HG02571 (cell line): ENCODE data around the gene HAPLN2.
"Not testable (repeated sequence)": the region's sequence is repeated elsewhere in the genome, so short reads cannot be mapped to it uniquely, and the experiment has no call there.

Experiments used
- ATAC-seq: cut with Tn5 transposase; IDR thresholded peaks from one replicate; pipeline ENCODE4 v1.9.1; 2021; ENCODE audit warnings: mild to moderate bottlenecking, moderate library complexity; ENCODE audit not compliant: unreplicated experiment

The HAPLN2 gene

GRCh38 chr1:156616463-156616862 is 2.8 kb upstream of the HAPLN2 start:
- no peak for ATAC-seq

DNA sequence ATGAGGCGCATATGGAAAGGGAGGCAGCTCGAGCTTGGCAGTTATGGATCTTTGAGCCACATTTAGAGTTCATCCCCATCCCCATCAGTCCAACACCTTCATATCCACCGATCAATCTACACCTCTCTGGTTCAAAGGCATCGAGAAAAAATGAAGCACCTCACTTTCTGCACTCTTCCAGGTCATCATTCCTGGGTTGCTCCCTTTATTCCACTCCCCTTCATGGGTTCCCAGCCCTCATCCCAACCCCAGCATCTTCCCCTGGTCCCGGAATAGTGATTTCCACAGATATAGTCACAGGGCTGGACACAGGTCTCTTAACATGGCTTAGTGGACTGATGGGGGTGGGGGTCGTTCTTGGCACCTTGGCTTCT is 354 bp downstream of the HAPLN2 start:
- no peak for ATAC-seq

GRCh38 chr1:156622581-156623297 is 3.5 kb downstream of the HAPLN2 start:
- no peak for ATAC-seq

DNA sequence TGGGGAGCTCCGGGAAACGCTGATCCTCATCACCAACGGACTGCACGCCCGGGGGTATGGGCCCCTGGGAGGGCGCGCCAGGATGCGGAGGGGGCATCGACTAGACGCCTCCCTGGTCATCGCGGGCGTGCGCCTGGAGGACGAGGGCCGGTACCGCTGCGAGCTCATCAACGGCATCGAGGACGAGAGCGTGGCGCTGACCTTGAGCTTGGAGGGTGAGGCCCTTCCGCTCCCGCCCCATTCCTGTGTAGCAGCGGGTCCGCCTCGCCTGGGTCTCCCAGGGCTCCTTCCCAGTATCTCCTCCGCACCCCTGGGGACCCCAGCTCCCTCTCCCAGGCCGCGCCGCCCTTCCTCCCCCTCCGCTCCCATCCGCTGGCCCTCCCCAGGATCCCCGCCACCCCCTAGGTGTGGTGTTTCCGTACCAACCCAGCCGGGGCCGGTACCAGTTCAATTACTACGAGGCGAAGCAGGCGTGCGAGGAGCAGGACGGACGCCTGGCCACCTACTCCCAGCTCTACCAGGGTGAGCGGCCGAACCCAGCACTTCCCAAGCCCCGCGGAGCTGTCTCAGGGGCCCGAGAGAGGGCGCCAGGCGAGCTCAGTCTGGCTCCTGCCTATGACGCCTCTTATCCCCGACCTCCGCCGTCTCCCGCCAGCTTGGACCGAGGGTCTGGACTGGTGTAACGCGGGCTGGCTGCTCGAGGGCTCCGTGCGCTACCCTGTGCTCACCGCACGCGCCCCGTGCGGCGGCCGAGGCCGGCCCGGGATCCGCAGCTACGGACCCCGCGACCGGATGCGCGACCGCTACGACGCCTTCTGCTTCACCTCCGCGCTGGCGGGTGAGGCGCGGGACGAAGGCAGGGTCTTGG is 5.0 kb downstream of the HAPLN2 start:
- no peak for ATAC-seq

DNA sequence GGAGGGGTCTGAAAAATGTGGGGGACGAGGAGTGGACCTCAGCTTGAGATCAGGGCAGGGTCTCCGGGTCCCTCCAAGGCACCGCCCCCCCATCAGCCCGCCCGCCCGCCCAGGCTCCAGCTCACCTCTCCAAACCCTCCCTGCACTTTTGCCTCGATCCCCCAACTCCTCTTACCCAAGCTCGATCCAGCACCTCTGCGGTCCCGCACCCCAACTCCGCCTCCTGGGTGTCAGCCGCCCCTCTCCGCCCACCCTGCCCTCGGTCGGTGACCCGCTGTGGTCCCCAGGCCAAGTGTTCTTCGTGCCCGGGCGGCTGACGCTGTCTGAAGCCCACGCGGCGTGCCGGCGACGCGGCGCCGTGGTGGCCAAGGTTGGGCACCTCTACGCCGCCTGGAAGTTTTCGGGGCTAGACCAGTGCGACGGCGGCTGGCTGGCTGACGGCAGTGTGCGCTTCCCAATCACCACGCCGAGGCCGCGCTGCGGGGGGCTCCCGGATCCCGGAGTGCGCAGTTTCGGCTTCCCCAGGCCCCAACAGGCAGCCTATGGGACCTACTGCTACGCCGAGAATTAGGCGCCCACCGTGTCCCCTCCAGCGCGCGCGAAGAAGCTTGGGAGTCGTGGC is 5.7 kb downstream of the HAPLN2 start:
- no peak for ATAC-seq

GRCh38 chr1:156625436-156626078 is 6.3 kb downstream of the HAPLN2 start:
- no peak for ATAC-seq

DNA sequence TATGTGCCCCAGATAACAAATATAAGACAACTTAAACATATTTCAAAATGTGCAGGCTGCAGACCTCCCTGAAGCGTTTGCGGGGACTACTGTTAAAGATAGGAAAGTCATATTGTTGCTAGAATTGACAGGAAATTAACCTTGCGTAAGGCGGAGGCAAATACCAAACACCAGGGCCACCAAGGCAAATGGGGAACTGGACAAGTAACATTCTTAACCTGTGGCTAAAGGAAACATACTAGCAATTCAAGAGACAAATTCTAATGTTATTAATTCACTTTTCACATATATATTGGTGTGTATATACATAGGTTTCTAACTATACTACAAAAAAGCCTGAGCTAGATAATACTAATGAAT is 6.8 kb downstream of the HAPLN2 start:
- ATAC-seq, result no peak

DNA sequence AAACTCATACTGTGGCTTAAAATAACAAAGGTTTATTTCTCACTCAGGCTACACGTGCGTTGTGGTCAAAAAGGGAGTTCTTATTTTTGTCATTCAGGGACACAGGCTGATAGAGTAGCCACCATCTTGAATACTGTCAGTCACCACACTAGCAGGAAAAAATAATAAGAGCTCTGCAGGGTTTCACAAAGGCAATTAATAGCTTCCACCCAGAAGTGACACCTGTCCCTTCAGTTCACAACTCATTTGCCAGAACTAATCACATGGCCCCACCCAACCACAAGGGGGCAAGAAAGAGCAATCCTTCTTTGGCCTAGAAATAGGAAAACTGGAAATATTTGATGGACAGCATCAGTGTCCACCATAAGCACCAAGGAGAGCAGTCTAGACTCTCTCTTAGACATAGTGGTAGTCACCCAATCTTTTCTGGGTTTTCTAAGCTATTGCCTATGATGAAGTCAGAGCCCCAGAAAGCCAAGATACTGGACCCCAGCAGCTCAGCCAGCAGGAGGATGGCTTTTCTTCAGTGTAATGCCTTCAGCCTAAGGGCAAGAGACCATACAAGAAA is 8.2 kb downstream of the HAPLN2 start:
- no peak for ATAC-seq

DNA sequence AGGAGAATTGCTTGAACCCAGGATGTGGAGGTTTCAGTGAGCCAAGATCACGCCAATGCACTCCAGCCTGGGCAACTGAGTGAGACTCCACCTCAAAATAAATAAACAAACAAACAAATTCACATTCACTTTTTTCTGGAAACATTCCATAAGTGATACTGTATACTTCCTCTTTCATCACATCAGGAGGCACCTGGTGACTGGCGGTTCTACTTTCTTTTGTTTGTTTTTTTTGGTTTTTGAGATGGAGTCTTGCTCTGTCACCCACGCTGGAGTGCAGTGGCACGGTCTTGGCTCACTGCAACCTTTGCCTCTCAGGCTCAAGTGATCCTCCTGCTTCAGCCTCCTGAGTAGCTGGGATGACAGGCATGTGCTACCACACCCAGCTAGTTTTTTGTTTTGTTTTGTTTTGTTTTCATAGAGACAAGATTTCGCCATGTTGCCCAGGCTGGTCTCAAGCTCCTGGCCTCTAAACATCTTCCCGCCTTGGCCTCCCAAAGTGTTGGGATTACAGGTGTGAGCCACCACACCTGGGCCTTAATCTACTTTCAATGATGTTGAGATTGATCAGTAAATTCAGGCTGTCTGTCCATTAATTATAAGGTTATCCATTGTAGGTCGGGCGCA is 10.7 kb downstream of the HAPLN2 start:
- no peak for ATAC-seq

GRCh38 chr1:156631152-156631551 is 11.9 kb downstream of the HAPLN2 start:
- not testable (repeated sequence) for ATAC-seq

- no peak for ATAC-seq
Measured at GRCh38 chr1:156632355-156632754, 13.1 kb downstream of the HAPLN2 start.

GRCh38 chr1:156638189-156638985 is 19.2 kb downstream of the HAPLN2 start:
- ATAC-seq, result no peak

DNA sequence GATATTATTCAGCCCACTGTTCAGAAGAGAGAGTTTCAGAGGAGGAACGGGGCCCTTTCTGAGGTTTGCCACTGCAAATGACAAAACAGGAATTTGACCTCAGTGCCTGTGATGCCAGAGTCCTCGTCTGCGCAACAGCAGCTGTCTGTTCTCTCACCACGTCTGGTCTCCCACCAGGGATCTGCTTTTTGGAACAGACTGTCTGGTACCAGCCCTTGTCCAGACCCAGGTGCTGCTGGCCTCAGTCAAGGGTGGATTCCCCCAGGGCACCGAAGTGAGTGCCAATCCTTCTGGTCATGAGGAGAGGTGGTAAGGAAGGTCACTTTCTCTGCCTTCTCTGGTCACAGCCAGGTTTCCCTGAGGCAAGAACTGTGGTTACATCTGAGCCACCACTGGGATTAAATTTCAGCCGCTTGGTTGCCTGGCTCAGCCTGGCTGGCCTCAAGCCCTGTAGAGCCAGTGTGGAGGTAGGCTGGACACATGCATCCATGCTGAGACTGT is 20.4 kb downstream of the HAPLN2 start:
- ATAC-seq, result no peak

DNA sequence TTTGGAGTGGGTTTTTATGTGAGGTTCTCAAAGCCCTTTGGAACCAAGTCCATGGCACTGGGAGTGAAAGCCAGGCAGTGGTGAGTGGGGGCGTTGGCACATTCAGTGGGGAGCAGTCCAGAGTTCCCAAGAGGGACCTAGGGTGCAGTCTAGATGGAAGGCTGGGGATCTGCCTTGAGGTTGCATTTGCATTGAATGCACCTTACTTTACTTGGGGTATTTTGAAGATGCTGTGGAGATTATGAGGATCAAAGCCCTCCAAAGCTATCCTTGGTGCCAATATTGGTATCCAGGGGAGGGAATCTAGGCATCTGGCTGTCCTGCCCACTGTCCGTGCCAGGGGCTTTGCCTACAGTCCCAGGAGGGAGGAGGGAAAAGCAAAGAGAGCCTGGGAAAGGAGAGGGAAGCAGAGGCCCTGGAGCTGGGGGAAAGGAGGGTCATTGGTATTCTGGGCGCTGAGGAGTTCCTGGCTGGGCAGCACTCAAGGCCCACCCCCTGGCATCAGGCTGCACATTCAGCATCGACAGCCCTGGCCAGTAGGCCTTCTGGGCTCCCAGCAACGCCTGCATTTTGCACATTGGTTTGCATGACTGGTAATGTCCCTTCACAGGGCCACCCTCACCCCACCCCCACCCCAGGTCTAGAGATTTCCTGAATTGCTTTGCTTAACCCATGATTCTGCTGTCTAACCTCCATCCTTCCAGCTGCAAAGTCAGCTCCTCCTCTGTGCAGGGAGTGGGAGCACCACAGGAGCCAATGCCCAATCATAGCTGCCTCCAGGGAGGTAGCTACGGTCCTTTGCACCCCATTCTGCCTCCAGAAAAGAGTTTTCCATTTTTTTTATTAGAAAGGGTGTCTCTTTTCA is 21.9 kb downstream of the HAPLN2 start:
- no peak for ATAC-seq

GRCh38 chr1:156641761-156642264 is 22.6 kb downstream of the HAPLN2 start, which contains the start of gene BCAN:
Gene BCAN, plus strand, starts transcription at chr1:156642117. Its CDS starts 3,938 bp downstream, at chr1:156646055.
- ATAC-seq, result no peak

DNA sequence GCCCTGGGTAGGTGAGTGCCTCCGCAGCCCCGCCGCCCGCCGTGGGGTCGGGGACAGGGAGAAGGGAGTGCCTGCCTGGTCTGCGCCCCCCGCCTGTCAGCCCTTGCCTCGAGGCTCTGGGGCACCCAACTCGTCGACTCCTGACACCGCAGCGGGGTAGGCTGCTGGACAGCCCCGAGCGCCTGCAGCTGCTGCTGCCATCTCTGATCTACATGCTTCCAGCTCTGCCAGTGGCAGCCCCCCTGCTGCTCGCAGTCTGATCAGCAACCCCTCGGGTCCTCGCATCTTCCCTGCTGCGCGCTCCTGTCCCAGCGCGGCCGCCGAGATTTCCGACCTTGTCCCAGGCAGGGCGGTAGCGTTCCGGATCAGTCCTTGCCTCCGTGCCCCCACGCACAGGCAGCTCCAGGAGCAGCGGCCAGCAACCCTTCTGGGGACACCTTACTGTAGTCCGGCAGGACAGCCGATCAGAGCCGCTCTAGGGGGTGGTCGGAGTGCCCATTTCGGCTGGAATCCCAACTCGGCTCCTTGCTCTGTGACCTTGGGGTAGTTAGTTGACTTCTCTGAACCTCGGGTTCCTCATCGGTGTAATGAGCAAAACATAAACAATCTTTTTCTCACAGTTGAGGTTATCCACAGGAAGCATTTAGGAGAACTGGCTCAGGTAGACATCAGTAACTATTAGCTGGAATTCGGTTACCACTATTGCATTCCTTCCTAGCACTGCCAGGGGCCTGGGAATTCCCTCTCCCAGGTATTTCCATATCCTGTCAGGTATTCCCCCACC is 23.2 kb downstream of the HAPLN2 start:
- no peak for ATAC-seq

DNA sequence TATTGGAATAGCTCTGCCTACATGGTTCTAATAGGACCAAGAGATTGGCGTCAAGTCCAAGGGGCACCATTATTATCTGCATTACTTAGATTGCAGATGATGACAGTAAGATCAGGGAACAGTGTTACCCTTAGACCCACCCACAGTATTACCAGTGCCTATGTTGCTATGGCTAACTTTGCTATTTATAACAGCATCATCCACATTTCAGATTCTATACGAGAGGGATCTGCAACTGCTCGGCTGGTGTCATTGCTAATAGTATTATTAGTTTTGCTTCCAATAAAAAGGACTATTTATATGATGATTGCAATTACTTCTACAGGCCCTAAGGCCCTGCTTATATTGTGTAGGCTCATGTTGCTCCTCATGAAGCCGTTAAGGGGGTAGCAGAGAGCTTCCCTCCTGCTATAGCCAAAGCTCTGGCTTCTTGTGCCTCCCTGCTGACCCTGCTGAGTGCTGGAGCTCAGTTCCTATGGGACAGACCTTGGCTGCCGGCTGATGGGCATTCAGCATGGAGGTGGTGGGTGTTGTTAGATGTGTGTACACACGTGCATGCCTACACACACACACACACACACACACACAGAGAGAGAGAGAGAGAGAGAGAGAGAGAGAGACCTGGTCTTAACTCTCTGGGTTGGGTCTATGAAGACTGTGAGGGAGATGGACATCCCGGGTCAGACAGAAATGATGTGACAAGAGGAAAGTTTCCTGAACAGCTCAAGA is 24.0 kb downstream of the HAPLN2 start:
- no peak for ATAC-seq
